Endothelial cell of hepatic sinusoid (primary cell): Measurements from ENCODE around the gene ZSWIM4.
"Not testable (repeated sequence)": the region's sequence is repeated elsewhere in the genome, so short reads cannot be mapped to it uniquely, and the experiment has no call there.

Experiments used
- in situ Hi-C: cut with HindIII; loops from 2 replicates; pipeline ENCODE4 v1.10.0; 2017; ENCODE audit warnings: low sequenced_read_pairs

The ZSWIM4 gene

DNA sequence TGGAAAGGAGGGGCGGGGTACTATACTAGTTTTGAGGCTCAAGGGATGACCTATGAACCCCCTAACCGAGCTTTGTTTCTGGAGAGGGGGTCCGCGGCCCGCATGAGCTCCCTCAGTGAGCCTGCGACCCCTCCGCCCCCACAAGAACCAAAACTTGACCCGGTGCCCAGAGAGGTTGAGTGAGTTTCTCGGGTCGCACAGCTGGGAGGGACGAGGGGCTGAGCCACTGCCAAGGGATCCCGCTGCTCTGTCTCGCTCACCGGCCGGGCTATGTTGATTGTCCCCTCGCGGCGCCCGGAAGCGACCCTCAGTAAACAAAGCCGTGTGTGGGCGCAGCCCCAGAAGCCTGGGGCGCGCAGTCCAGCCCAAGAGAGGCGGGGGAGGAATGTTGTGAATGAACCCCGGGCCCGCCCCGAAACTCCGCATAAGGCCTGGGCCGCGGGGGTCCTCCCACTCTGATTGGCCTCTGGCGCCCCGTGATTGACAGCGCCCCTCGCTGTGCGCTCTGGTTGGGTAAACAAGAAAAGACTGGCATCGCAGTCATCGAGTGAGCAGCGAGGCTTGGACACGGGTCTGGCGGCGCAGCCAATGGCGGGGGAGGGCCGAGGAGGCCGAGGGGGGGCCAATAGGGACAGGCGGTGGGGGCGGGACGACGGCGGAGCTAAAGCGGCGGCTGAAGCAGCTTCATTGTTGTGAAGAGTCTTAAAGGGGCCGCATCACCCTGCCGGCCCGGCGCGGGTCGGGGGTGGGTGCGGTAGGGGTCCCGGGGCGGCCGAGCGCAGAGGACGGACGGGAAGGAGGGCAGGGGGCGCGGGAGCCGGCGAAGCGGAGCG, at the start of gene ZSWIM4:
TSS of gene ZSWIM4 (plus strand) at position 687 of the 833 bp plus-strand sequence. CDS start 206 bp downstream, outside the sequence.
- in situ Hi-C loops: loop anchor here (5.0 kb wide), 1 partner anchor 37 kb away; no protein-coding TSS in a partner anchor

DNA sequence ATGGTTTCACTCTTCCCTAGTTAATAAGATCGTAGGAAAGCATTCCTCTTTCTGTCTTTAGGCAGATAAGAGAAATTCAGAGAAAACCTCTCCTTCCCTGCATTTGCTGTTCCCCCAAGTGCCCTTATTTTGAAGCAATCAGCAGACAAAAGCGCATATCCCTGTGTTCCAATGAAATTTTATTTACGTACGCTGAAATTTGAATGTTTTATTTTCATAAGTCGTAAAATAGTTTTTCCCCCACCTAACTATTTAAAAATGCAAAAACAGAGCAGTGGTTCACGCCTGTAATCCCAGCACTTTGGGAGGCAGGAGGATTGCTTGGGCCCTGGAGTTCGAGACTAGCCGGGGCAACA, 48.2 kb upstream of the ZSWIM4 start:
- in situ Hi-C loops: loop anchor here (25.0 kb wide), 1 partner anchor 340 kb away; the partner anchor contains the start of genes C19orf67 and SAMD1

DNA sequence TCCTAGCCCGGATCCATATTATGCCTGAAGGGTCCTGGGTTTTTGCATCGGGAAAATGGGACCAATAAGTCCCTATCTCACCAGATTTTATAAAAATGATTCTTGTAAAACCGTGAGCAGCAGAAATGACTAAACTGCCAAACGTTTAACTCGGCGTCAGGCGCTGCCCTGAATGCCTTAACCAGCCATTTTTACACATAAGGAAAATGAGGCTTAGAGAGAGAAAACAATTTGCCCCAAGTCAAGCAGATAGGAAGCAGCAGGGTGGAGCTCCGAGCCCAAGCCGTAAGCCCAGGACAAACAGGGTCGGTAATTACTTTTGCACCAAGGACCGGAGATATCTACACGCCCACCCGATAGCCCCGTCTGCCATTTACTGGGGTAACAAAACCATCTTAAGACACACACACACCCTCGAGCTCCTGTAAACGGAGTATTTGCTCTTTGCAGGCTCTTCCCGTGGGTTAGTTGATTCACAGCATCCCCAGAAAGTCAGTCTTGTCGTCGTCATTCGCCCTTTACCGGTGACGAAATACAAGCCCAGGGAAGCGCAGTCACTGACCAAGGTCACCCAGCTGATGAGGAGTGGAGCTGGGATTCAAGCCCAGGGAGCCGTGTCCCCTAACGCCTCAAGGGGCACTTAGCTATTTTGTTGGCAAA, 46.9 kb upstream of the ZSWIM4 start:
- in situ Hi-C loops: loop anchor here (25.0 kb wide), 1 partner anchor 339 kb away; the partner anchor contains the start of genes C19orf67 and SAMD1

- in situ Hi-C loops: no loop called here
These were observed 43.8 kb upstream of the ZSWIM4 start for GRCh38 chr19:13751436-13751835.

- in situ Hi-C loops: not testable (repeated sequence)
These were observed 41.6 kb upstream of the ZSWIM4 start for GRCh38 chr19:13753622-13754021.

- in situ Hi-C loops: no loop called here
These were observed 39.0 kb upstream of the ZSWIM4 start for GRCh38 chr19:13756210-13756609.

GRCh38 chr19:13757805-13758772, 37.2 kb upstream of the ZSWIM4 start:
- in situ Hi-C loops: no loop called here

GRCh38 chr19:13758795-13759194, 36.4 kb upstream of the ZSWIM4 start:
- in situ Hi-C loops: no loop called here

DNA sequence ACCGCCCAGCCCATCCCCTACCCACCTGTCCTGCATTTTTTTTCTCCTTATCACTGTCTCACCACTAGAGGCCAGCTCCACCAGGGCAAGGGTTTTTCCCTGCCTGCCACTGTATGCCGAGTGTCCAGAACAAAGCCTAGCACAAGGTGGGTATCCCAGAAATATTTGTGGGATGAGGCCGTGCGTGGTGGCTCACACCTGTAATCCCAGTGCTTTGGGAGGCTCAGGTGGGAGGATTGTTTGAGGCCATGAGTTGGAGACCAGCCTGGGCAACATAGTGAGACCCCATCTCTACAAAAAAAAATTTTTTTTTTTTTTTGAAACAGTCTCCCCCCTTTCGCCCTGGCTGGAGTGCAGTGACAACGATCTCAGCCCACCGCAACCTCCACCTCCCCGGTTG, 33.8 kb upstream of the ZSWIM4 start:
- in situ Hi-C loops: no loop called here

GRCh38 chr19:13762635-13763235, 32.5 kb upstream of the ZSWIM4 start:
- in situ Hi-C loops: no loop called here

GRCh38 chr19:13763265-13763664, 32.0 kb upstream of the ZSWIM4 start:
- in situ Hi-C loops: no loop called here

DNA sequence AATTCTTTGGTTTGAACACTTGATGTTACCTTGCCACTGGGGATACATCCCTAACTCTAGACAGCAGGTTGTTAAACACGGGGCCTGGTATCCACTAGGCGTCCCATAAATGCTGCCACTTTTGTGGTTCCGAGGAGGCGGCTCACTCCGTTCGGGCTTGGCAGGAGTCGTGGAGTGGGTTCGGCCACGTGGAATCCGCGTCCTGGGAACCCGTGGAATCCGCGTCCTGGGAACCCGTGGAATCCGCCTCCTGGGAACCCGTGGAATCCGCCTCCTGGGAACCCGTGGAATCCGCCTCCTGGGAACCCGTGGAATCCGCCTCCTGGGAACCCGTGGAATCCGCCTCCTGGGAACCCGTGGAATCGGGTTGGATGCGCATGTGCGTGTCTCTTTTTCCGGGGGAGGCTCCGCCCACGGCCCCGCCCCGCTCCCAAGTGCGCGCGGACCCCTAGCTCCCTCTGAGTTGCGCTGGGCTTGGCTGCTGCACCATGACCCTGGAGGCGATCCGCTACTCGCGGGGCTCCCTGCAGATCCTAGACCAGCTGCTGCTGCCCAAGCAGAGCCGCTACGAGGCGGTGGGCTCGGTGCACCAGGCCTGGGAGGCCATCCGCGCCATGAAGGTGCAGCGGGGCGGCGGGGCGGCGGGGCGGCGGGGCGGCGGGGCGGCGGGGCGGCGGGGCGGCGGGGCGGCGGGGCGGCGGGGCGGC, 31.0 kb upstream of the ZSWIM4 start, which contains the start of gene MRI1:
TSS of gene MRI1 (plus strand) at position 422 of the 707 bp plus-strand sequence. CDS start at position 489, 67 bp downstream.
- in situ Hi-C loops: no loop called here

- in situ Hi-C loops: no loop called here
These were observed 30.3 kb upstream of the ZSWIM4 start for GRCh38 chr19:13764821-13765394.

DNA sequence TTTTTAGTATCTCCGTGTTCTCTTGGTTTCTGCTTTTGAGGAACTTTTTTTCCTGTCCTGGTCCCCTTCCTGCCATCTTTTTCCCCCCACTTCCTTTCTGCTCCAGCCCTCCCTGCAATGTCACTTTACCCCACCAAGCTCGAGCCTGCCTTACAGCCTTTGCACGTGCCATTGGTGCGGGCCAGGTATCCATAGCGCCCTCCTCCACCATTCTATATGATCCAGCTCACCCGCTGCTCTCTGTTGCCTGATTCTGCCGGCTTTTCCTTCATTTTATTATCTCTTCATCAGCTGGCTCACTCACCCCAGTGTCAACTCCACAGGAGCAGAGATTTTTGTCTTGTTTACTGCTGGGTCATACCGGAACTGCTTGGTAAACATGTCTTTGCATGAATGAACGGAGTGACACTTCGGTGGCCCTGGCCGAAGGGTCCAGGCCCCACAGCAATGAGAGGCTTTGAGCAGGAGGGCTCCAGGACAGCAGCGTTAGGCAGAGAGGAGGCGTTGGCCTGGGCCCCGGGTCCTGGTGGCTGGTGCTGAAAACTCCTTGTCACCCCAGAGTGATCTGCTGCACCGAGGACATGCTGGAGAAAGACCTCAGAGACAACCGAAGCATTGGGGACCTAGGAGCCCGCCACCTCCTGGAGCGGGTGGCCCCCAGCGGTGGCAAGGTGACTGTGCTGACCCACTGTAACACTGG, 29.7 kb upstream of the ZSWIM4 start:
- in situ Hi-C loops: no loop called here

DNA sequence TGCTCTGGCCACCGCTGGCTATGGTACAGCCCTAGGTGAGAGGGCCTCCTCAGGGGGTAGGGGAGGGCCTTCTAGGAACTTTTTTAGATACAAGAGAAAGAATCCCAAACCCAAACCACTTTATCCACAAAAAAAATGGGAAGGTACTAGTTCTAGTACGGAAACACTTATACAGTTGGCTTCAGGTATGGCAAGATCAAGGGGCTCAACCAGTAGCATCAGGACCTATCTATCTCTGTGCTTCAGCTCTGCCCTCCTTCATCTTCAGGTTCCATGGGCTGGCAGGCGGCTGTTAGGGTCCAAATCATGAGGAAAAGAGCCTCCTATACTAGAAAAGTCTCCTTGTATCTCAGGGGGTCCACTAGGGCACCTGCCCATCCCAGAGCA, 29.2 kb upstream of the ZSWIM4 start:
- in situ Hi-C loops: no loop called here

DNA sequence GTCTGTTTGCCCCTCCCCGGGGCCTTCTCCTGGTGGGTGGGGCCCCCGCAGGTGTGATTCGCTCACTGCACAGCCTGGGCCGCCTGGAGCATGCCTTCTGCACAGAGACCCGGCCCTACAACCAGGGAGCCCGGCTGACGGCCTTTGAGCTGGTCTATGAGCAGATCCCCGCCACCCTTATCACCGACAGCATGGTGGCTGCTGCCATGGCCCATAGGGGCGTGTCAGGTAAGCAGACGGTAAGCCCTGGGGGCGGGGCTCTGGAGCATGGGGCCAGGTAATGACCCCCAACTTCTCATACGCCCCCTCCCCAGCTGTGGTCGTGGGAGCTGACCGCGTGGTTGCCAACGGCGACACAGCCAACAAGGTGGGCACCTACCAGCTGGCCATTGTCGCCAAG, 26.7 kb upstream of the ZSWIM4 start:
- in situ Hi-C loops: no loop called here

- in situ Hi-C loops: no loop called here
These were observed 25.1 kb upstream of the ZSWIM4 start for GRCh38 chr19:13770013-13770635.
